Measurements from ENCODE around the gene SIK1. TPM values are rescaled to one million over a fixed set of nuclear protein-coding genes. Genes with fewer than 3 reads are reported as not detected.

Gene SIK1
- total RNA-seq, 1 experiment from 2014 or later, result 5.7 TPM

DNA sequence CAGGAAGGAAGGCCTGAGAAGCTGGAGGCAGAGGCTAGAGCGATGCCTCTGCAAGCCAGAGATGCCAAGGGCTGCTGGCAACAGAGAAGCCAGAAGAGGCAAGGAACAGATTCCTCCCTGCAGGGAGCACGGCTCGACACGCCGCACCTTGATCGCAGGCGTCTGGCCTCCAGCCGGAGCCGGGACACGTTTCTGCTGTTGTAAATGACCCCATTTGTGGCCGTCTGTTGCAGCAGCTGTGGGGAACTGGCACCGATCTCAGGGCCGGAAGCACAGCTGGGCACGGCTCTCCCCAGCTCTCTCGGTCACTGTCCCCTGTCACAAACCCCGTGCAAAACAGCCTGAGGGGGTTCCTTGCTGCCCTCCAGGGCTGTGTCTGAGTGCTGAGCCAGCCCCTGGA is 59.6 kb downstream of the SIK1 start:
- Histone ChIP-seq H3K4me1 (ENCODE audit: insufficient read depth, low read length) (peaks cover 4% of the 10 kb centered on the region), H4K5ac (ENCODE audit: insufficient read length, low read depth, low read length) (no peak overlapping the region), H3K4ac (ENCODE audit: low read depth, low read length) (no peak overlapping the region), H2BK5ac (ENCODE audit: insufficient read length, low read length) (no peak overlapping the region), H4K91ac (ENCODE audit: insufficient read length, low read depth, low read length) (no peak overlapping the region), H3T11ph (ENCODE audit: low read length) (no peak overlapping the region), H2AFZ (ENCODE audit: low read length) (no peak overlapping the region), H2BK12ac (ENCODE audit: insufficient read length, low read depth, low read length) (no peak overlapping the region), H4K8ac (replicated peaks; ENCODE audit: insufficient read length, low read depth, low read length) (no peak overlapping the region), H3K27me3 (ENCODE audit: insufficient read depth, low read length) (no peaks in the 10 kb centered on the region), H3K9me3 (ENCODE audit: control insufficient read depth, low read depth, low read length) (no peaks in the 10 kb centered on the region), H3K79me1 (ENCODE audit: insufficient read depth, low read depth, low read length, poor library complexity, severe bottlenecking) (no peaks in the 10 kb centered on the region), H2BK20ac (ENCODE audit: low read depth, low read length, poor library complexity, severe bottlenecking) (no peak overlapping the region), H3K14ac (ENCODE audit: insufficient read depth, low read length) (no peak overlapping the region), H3K79me2 (ENCODE audit: insufficient read depth, low read length) (no peaks in the 10 kb centered on the region), H3K23me2 (ENCODE audit: insufficient read length, low read depth, low read length, poor library complexity, severe bottlenecking) (no peaks in the 10 kb centered on the region), H3K4me2 (ENCODE audit: insufficient read depth, insufficient read length, low read length) (no peak overlapping the region), H3K18ac (ENCODE audit: insufficient read length, low read depth, low read length) (no peak overlapping the region), H2BK120ac (ENCODE audit: low read depth, low read length, poor library complexity, severe bottlenecking) (no peak overlapping the region), H4K20me1 (ENCODE audit: control insufficient read depth, insufficient read depth, insufficient read length) (no peaks in the 10 kb centered on the region), H2BK15ac (ENCODE audit: low read depth, low read length) (no peak overlapping the region), H3K23ac (ENCODE audit: insufficient read length, low read depth, low read length) (no peak overlapping the region), H3K9ac (ENCODE audit: extremely low read depth, insufficient read length, low read length) (no peak overlapping the region), H2AK5ac (ENCODE audit: insufficient read length, low read length) (no peak overlapping the region), H3K56ac (ENCODE audit: insufficient read length, low read depth, low read length) (no peak overlapping the region), H3K27ac (ENCODE audit: insufficient read length, low read depth, low read length) (no peak overlapping the region)
- no peak overlapping the region for H3K4me3 Mint-ChIP-seq
- no peak for DNase-seq
- H3K4me1 Mint-ChIP-seq, result peaks cover 29 to 41% of the 10 kb centered on the region in 2 experiments
- peaks cover 5% of the 10 kb centered on the region; the same call in 1 of the 2 replicates for H3K27me3 Mint-ChIP-seq (ENCODE audit: low read depth)
- H3K36me3 Mint-ChIP-seq (ENCODE audit: insufficient read depth in 1 of 3, low read depth in 3 of 3), result no peaks in the 10 kb centered on the region; a peak in 1 of 7 replicates
- peak overlapping the region in 2 of 3 experiments; percentile 0 to 65; a peak in 1 of 7 replicates for H3K27ac Mint-ChIP-seq
- peaks cover 0 to 3% of the 10 kb centered on the region in 2 experiments; a peak in 2 of 5 replicates for H3K9me3 Mint-ChIP-seq
- TF ChIP-seq, protein P1, sequence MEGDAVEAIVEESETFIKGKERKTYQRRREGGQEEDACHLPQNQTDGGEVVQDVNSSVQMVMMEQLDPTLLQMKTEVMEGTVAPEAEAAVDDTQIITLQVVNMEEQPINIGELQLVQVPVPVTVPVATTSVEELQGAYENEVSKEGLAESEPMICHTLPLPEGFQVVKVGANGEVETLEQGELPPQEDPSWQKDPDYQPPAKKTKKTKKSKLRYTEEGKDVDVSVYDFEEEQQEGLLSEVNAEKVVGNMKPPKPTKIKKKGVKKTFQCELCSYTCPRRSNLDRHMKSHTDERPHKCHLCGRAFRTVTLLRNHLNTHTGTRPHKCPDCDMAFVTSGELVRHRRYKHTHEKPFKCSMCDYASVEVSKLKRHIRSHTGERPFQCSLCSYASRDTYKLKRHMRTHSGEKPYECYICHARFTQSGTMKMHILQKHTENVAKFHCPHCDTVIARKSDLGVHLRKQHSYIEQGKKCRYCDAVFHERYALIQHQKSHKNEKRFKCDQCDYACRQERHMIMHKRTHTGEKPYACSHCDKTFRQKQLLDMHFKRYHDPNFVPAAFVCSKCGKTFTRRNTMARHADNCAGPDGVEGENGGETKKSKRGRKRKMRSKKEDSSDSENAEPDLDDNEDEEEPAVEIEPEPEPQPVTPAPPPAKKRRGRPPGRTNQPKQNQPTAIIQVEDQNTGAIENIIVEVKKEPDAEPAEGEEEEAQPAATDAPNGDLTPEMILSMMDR (conservative IDR thresholded peaks at IDR 0.05), result no peak
- no CpG with 5 or more reads among the region's 16 CpGs for WGBS (ENCODE audit: extremely low coverage, insufficient read length, low lambda C conversion rate)

Measured in H9 (cell line).